GM19395 (cell line): ENCODE data around the gene TMEM217.

Experiments used
- ATAC-seq: cut with Tn5 transposase; IDR thresholded peaks from one replicate; pipeline ENCODE4 v1.9.1; 2021; ENCODE audit warnings: mild to moderate bottlenecking, moderate library complexity; ENCODE audit not compliant: unreplicated experiment

The TMEM217 gene

GRCh38 chr6:37170273-37171200 is 87.4 kb downstream of the TMEM217 start:
- ATAC-seq: peak; percentile 33

GRCh38 chr6:37169496-37170272 is 88.3 kb downstream of the TMEM217 start, which contains the start of gene PIM1:
Gene PIM1, plus strand, starts transcription at chr6:37170152. Its CDS starts 424 bp downstream, at chr6:37170576.
- peak; percentile 60 for ATAC-seq

GRCh38 chr6:37168811-37169495 is 89.0 kb downstream of the TMEM217 start:
- ATAC-seq: no peak

- no peak for ATAC-seq
These were observed 89.7 kb downstream of the TMEM217 start for GRCh38 chr6:37168163-37168758.

- ATAC-seq: no peak
These were observed 95.2 kb downstream of the TMEM217 start for GRCh38 chr6:37162740-37163139.
